Measurements from ENCODE around the gene GOLIM4.
A peak's percentile ranks its signal among the peaks of the same experiment; 100 is the strongest.

The GOLIM4 gene

GRCh38 chr3:168117059-168117458 is 21.3 kb upstream of the GOLIM4 start:
- in situ Hi-C loops (cut with MboI; ENCODE audit: low sequenced_read_pairs): no loop called here
- no peak for DNase-seq (ENCODE audit: low spot score in 2 of 2)

GRCh38 chr3:168116279-168116678 is 20.6 kb upstream of the GOLIM4 start:
- in situ Hi-C loops (cut with MboI; ENCODE audit: low sequenced_read_pairs): no loop called here
- Histone ChIP-seq H3K27me3 (ENCODE audit: low read depth) (no peaks in the 10 kb centered on the region), H3K9me3 (no peaks in the 10 kb centered on the region), H3K4me1 (peaks cover 14% of the 10 kb centered on the region), H3K4me3 (no peak overlapping the region), H3K36me3 (replicated peaks) (no peaks in the 10 kb centered on the region)
- no peak for DNase-seq (ENCODE audit: low spot score in 2 of 2)

More at GRCh38 chr3:168117059-168117458, 21.3 kb upstream of the GOLIM4 start:
- Histone ChIP-seq H3K9me3 (no peaks in the 10 kb centered on the region), H3K4me3 (no peak overlapping the region), H3K4me1 (peaks cover 18% of the 10 kb centered on the region), H3K27me3 (ENCODE audit: low read depth) (no peaks in the 10 kb centered on the region), H3K36me3 (replicated peaks) (no peaks in the 10 kb centered on the region)

GRCh38 chr3:168113848-168114247 is 18.1 kb upstream of the GOLIM4 start:
- H3K36me3 ChIP-seq (replicated peaks): no peaks in the 10 kb centered on the region
- H3K27me3 ChIP-seq (ENCODE audit: low read depth): no peaks in the 10 kb centered on the region
- no peaks in the 10 kb centered on the region for H3K9me3 ChIP-seq
- in situ Hi-C loops (cut with MboI; ENCODE audit: low sequenced_read_pairs): no loop called here
- no peak for DNase-seq (ENCODE audit: low spot score in 2 of 2)
- H3K4me3 ChIP-seq: no peak overlapping the region
- H3K4me1 ChIP-seq: peaks cover 5% of the 10 kb centered on the region; the same call in 1 of the 2 replicates

GRCh38 chr3:168112894-168113293 is 17.2 kb upstream of the GOLIM4 start:
- DNase-seq (ENCODE audit: low spot score in 2 of 2): no peak
- H3K4me3 ChIP-seq: no peak overlapping the region
- peaks cover 5% of the 10 kb centered on the region; the same call in 1 of the 2 replicates for H3K4me1 ChIP-seq
- in situ Hi-C loops (cut with MboI; ENCODE audit: low sequenced_read_pairs): no loop called here
- no peaks in the 10 kb centered on the region for H3K27me3 ChIP-seq (ENCODE audit: low read depth)
- H3K9me3 ChIP-seq: no peaks in the 10 kb centered on the region
- no peaks in the 10 kb centered on the region for H3K36me3 ChIP-seq (replicated peaks)

- Histone ChIP-seq H3K9me3 (no peaks in the 10 kb centered on the region), H3K4me1 (no peaks in the 10 kb centered on the region), H3K27me3 (ENCODE audit: low read depth) (no peaks in the 10 kb centered on the region), H3K36me3 (replicated peaks) (no peaks in the 10 kb centered on the region), H3K4me3 (no peak overlapping the region)
- in situ Hi-C loops (cut with MboI; ENCODE audit: low sequenced_read_pairs): no loop called here
- no peak for DNase-seq (ENCODE audit: low spot score in 2 of 2)
Measured at GRCh38 chr3:168104361-168104760, 8.6 kb upstream of the GOLIM4 start.

- H3K4me3 ChIP-seq: no peak overlapping the region
- DNase-seq (ENCODE audit: low spot score in 2 of 2): no peak
- no peaks in the 10 kb centered on the region for H3K27me3 ChIP-seq (ENCODE audit: low read depth)
- in situ Hi-C loops (cut with MboI; ENCODE audit: low sequenced_read_pairs): no loop called here
- H3K36me3 ChIP-seq (replicated peaks): no peaks in the 10 kb centered on the region
- H3K4me1 ChIP-seq: peaks cover 9% of the 10 kb centered on the region
- no peaks in the 10 kb centered on the region for H3K9me3 ChIP-seq
Measured at GRCh38 chr3:168102735-168103410, 7.1 kb upstream of the GOLIM4 start.

- DNase-seq (ENCODE audit: low spot score in 2 of 2): no peak
- in situ Hi-C loops (cut with MboI; ENCODE audit: low sequenced_read_pairs): no loop called here
- H3K4me3 ChIP-seq: no peak overlapping the region
- no peaks in the 10 kb centered on the region for H3K36me3 ChIP-seq (replicated peaks)
- no peaks in the 10 kb centered on the region for H3K9me3 ChIP-seq
- no peaks in the 10 kb centered on the region for H3K27me3 ChIP-seq (ENCODE audit: low read depth)
- peaks cover 23% of the 10 kb centered on the region for H3K4me1 ChIP-seq
Measured at GRCh38 chr3:168100777-168101492, 5.2 kb upstream of the GOLIM4 start.

- Histone ChIP-seq H3K9me3 (no peaks in the 10 kb centered on the region), H3K4me1 (peaks cover 28% of the 10 kb centered on the region), H3K4me3 (no peak overlapping the region), H3K36me3 (replicated peaks) (no peaks in the 10 kb centered on the region; the same call in 1 of the 2 replicates), H3K27me3 (ENCODE audit: low read depth) (no peaks in the 10 kb centered on the region)
- peak in 1 of 2 experiments; percentile 95 for DNase-seq (ENCODE audit: low spot score in 2 of 2)
- in situ Hi-C loops (cut with MboI; ENCODE audit: low sequenced_read_pairs): no loop called here
Measured at GRCh38 chr3:168097381-168097780, 1.7 kb upstream of the GOLIM4 start.

- peaks cover 39% of the 10 kb centered on the region for H3K4me1 ChIP-seq
- no peaks in the 10 kb centered on the region; the same call in 1 of the 2 replicates for H3K36me3 ChIP-seq (replicated peaks)
- no peaks in the 10 kb centered on the region for H3K9me3 ChIP-seq
- peak overlapping the region; percentile 65 for H3K4me3 ChIP-seq
- H3K27me3 ChIP-seq (ENCODE audit: low read depth): no peaks in the 10 kb centered on the region
- DNase-seq (ENCODE audit: low spot score in 2 of 2): peak; percentile 81 to 86
- in situ Hi-C loops (cut with MboI; ENCODE audit: low sequenced_read_pairs): no loop called here
Measured at GRCh38 chr3:168096210-168096652, 507 bp upstream of the GOLIM4 start.

GRCh38 chr3:168094877-168095610 is 680 bp downstream of the GOLIM4 start:
- H3K4me1 ChIP-seq: peaks cover 51% of the 10 kb centered on the region
- in situ Hi-C loops (cut with MboI; ENCODE audit: low sequenced_read_pairs): no loop called here

GRCh38 chr3:168094580-168094876 is 1.2 kb downstream of the GOLIM4 start:
- Histone ChIP-seq H3K4me1 (peaks cover 56% of the 10 kb centered on the region), H3K4me3 (peak overlapping the region; percentile 65), H3K36me3 (replicated peaks) (no peaks in the 10 kb centered on the region; the same call in 1 of the 2 replicates), H3K27me3 (ENCODE audit: low read depth) (no peaks in the 10 kb centered on the region), H3K9me3 (no peaks in the 10 kb centered on the region)
- in situ Hi-C loops (cut with MboI; ENCODE audit: low sequenced_read_pairs): no loop called here
- peak in 1 of 2 experiments; percentile 78 for DNase-seq (ENCODE audit: low spot score in 2 of 2)

More at GRCh38 chr3:168094877-168095610, 680 bp downstream of the GOLIM4 start:
- DNase-seq (ENCODE audit: low spot score in 2 of 2): peak in 1 of 2 experiments; percentile 75
- Histone ChIP-seq H3K9me3 (no peaks in the 10 kb centered on the region), H3K36me3 (replicated peaks) (no peaks in the 10 kb centered on the region; the same call in 1 of the 2 replicates), H3K27me3 (ENCODE audit: low read depth) (no peaks in the 10 kb centered on the region), H3K4me3 (peak overlapping the region; percentile 65)

GRCh38 chr3:168093790-168094189 is 1.9 kb downstream of the GOLIM4 start:
- no peaks in the 10 kb centered on the region; the same call in 1 of the 2 replicates for H3K36me3 ChIP-seq (replicated peaks)
- DNase-seq (ENCODE audit: low spot score in 2 of 2): no peak
- H3K9me3 ChIP-seq: no peaks in the 10 kb centered on the region
- peak overlapping the region; percentile 65 for H3K4me3 ChIP-seq
- in situ Hi-C loops (cut with MboI; ENCODE audit: low sequenced_read_pairs): no loop called here
- H3K27me3 ChIP-seq (ENCODE audit: low read depth): no peaks in the 10 kb centered on the region
- peaks cover 63% of the 10 kb centered on the region for H3K4me1 ChIP-seq

- in situ Hi-C loops (cut with MboI; ENCODE audit: low sequenced_read_pairs): no loop called here
- no peaks in the 10 kb centered on the region; the same call in 1 of the 2 replicates for H3K36me3 ChIP-seq (replicated peaks)
- DNase-seq (ENCODE audit: low spot score in 2 of 2): peak in 1 of 2 experiments; percentile 16
- peak overlapping the region; percentile 65 for H3K4me3 ChIP-seq
- H3K9me3 ChIP-seq: no peaks in the 10 kb centered on the region
- H3K4me1 ChIP-seq: peaks cover 61% of the 10 kb centered on the region
- H3K27me3 ChIP-seq (ENCODE audit: low read depth): no peaks in the 10 kb centered on the region
Measured at GRCh38 chr3:168093229-168093628, 2.5 kb downstream of the GOLIM4 start.
